ENCODE results near the gene RANBP9. TPM values are rescaled to one million over a fixed set of nuclear protein-coding genes. Genes with fewer than 3 reads are reported as not detected.
A peak's percentile ranks its signal among the peaks of the same experiment; 100 is the strongest.

The RANBP9 gene
- total and polyA plus RNA-seq, 4 donors, result 16.6 to 50.4 (median 25.5) TPM

DNA sequence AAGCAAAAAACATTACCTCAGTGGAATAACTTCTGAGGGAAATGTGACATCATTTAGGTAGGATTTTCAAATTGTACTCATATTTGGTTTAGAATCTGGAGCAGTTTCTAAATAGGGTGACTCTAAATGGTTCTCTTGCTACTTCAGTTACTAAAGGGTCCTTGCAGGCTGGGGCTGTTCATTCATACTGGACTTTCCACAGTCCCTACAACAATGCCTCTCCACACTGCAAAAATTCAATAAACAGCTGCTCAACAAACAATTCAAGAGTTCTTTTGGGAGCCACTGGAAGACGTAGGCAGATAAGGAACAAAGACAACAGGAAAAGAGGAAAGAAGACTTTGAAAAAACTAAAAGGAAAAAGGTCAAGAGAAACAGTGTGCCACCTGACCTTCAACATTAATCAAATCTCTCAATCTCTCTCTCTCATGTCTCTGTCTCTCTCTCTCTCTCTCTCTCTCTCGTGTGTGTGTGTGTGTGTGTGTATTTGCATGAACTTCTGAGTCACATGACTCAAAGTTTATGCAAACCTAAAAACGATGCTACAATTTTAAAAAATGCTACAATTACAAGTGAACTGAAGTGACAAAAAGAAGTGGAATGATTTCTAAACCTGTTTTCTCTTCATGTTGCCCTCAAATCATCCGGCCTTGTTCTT, 82.0 kb downstream of the RANBP9 start:
- H3K36me3 ChIP-seq (ENCODE audit: control insufficient read depth in 4 of 4, insufficient read depth in 4 of 4, low read length in 4 of 4), result peaks cover 0 to 31% (median 20%) of the 10 kb centered on the region in 4 donors
- no peak for ATAC-seq (ENCODE audit: insufficient read depth, low FRiP score)
- WGBS, 2 donors, result 46 to 60% methylated on average over 4 of the region's 4 CpGs

DNA sequence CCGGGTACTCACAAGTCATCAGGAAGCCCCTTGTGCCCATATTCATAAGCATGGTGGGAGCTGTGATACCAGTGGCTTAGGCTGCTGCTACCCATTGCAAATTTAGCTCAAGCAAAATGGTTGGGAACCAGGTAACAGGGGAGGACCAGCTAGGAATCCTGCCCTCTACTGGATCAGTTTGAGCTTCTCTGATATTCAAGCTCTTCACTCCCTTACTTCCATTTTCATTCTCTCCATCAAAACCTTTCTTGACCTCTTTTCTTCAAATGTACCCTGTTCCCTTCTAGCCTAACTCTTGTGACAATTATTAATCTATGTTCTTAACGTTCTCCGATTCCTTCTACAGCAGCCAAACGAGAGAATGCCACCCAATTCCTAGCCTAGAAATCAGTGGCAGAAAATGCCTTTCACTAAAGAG, 86.8 kb downstream of the RANBP9 start:
- no peak for ATAC-seq (ENCODE audit: insufficient read depth, low FRiP score)
- TF ChIP-seq, protein P1, sequence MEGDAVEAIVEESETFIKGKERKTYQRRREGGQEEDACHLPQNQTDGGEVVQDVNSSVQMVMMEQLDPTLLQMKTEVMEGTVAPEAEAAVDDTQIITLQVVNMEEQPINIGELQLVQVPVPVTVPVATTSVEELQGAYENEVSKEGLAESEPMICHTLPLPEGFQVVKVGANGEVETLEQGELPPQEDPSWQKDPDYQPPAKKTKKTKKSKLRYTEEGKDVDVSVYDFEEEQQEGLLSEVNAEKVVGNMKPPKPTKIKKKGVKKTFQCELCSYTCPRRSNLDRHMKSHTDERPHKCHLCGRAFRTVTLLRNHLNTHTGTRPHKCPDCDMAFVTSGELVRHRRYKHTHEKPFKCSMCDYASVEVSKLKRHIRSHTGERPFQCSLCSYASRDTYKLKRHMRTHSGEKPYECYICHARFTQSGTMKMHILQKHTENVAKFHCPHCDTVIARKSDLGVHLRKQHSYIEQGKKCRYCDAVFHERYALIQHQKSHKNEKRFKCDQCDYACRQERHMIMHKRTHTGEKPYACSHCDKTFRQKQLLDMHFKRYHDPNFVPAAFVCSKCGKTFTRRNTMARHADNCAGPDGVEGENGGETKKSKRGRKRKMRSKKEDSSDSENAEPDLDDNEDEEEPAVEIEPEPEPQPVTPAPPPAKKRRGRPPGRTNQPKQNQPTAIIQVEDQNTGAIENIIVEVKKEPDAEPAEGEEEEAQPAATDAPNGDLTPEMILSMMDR (IDR thresholded peaks at IDR 0.05; ENCODE audit: control extremely low read depth, extremely low read depth), result no peak
- DNase-seq, result peak in 1 of 3 donors; percentile 30
- H3K36me3 ChIP-seq (ENCODE audit: control insufficient read depth in 4 of 4, insufficient read depth in 4 of 4, low read length in 4 of 4), result peaks cover 9 to 43% (median 29%) of the 10 kb centered on the region in 4 donors
- H3K9ac ChIP-seq (ENCODE audit: insufficient read depth in 1 of 2, low read length in 2 of 2), result no peak overlapping the region
- H3K4me3 ChIP-seq, result no peak overlapping the region
- peaks cover 0 to 5% (median 0%) of the 10 kb centered on the region in 5 donors for H3K4me1 ChIP-seq (ENCODE audit: control insufficient read depth in 5 of 5, insufficient read depth in 5 of 5, low read length in 5 of 5)
- 74 to 76% methylated on average over 4 of the region's 4 CpGs for WGBS, 2 donors
- H3K27ac ChIP-seq (ENCODE audit: low read depth in 1 of 2, low read length in 1 of 2), result no peak overlapping the region
- H3K27me3 ChIP-seq (ENCODE audit: control insufficient read depth in 3 of 3, insufficient read depth in 3 of 3, low read length in 2 of 3), result no peaks in the 10 kb centered on the region
- H3K9me3 ChIP-seq (ENCODE audit: control insufficient read depth in 4 of 4, insufficient read depth in 3 of 4, low read length in 3 of 4), result no peaks in the 10 kb centered on the region

More for the DNA sequence above, 82.0 kb downstream of the RANBP9 start:
- TF ChIP-seq, protein P1 (IDR thresholded peaks at IDR 0.05; ENCODE audit: control extremely low read depth, extremely low read depth), result no peak
- Histone ChIP-seq H3K4me1 (ENCODE audit: control insufficient read depth in 5 of 5, insufficient read depth in 5 of 5, low read length in 5 of 5) (peaks cover 0 to 11% (median 0%) of the 10 kb centered on the region in 5 donors), H3K4me3 (no peak overlapping the region), H3K27ac (ENCODE audit: low read depth in 1 of 2, low read length in 1 of 2) (no peak overlapping the region), H3K27me3 (ENCODE audit: control insufficient read depth in 3 of 3, insufficient read depth in 3 of 3, low read length in 2 of 3) (no peaks in the 10 kb centered on the region), H3K9me3 (ENCODE audit: control insufficient read depth in 4 of 4, insufficient read depth in 3 of 4, low read length in 3 of 4) (no peaks in the 10 kb centered on the region), H3K9ac (ENCODE audit: insufficient read depth in 1 of 2, low read length in 2 of 2) (no peak overlapping the region)
- DNase-seq, result no peak

DNA sequence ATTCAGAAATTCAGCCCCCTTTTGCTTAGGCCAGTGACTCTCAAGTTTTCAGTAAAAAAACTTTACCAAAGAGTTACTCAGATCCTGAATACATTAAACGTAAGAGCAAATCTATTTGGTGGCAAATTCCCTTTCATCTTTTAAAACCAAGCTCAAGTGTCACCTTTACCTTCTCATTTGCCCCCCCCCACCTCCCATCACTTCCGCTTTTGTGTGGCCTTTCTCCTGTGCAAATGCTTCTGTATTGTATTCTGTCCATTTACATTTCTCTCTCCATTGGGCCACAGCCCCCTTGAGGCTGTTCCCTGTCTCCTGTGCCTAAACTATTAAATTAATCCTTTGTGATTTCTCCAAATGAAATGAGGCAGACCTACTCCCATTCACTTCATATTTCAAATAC, 94.6 kb downstream of the RANBP9 start:
- Histone ChIP-seq H3K27me3 (ENCODE audit: control insufficient read depth in 3 of 3, insufficient read depth in 3 of 3, low read length in 2 of 3) (no peaks in the 10 kb centered on the region), H3K4me3 (no peak overlapping the region), H3K4me1 (ENCODE audit: control insufficient read depth in 5 of 5, insufficient read depth in 5 of 5, low read length in 5 of 5) (peaks cover 0 to 19% (median 3%) of the 10 kb centered on the region in 5 donors), H3K27ac (ENCODE audit: low read depth in 1 of 2, low read length in 1 of 2) (no peak overlapping the region), H3K36me3 (ENCODE audit: control insufficient read depth in 4 of 4, insufficient read depth in 4 of 4, low read length in 4 of 4) (peaks cover 16 to 40% (median 26%) of the 10 kb centered on the region in 4 donors), H3K9me3 (ENCODE audit: control insufficient read depth in 4 of 4, insufficient read depth in 3 of 4, low read length in 3 of 4) (no peaks in the 10 kb centered on the region), H3K9ac (ENCODE audit: insufficient read depth in 1 of 2, low read length in 2 of 2) (no peak overlapping the region)
- TF ChIP-seq, protein P1 (IDR thresholded peaks at IDR 0.05; ENCODE audit: control extremely low read depth, extremely low read depth), result no peak
- ATAC-seq (ENCODE audit: insufficient read depth, low FRiP score), result no peak
- WGBS, 2 donors, result 70 to 84% methylated on average over 2 of the region's 2 CpGs
- DNase-seq, result no peak

Measured in lung (tissue), 12 donors.